Lung (tissue), 12 donors: ENCODE results near the gene SLC5A2. TPM values are rescaled to one million over a fixed set of nuclear protein-coding genes. Genes with fewer than 3 reads are reported as not detected.

Source experiments
- ATAC-seq: fragments of 200-7000 bp; cut with Tn5 transposase; one replicate; pipeline ENCODE4 v1.9.1; 2020; ENCODE audit warnings: moderate number of reproducible peaks; ENCODE audit not compliant: insufficient read depth, low FRiP score
- DNase-seq, 3 donors: peaks; one replicate each; pipeline ENCODE4 v3.0.0-alpha.2; 2013 to 2017
- H3K27ac ChIP-seq, 2 donors: one replicate each; pipeline ENCODE4 v1.5.1; 2013; ENCODE audit warnings: mild to moderate bottlenecking in 2 of 2, moderate library complexity in 2 of 2, control low read depth in 1 of 2, inconsistent platforms in 1 of 2, low read depth in 1 of 2, low read length in 1 of 2
- H3K27me3 ChIP-seq, 3 donors: one replicate each; pipeline ENCODE4 v1.5.1; 2013; ENCODE audit warnings: low read length in 2 of 3; ENCODE audit not compliant: control insufficient read depth in 3 of 3, insufficient read depth in 3 of 3
- H3K36me3 ChIP-seq, 4 donors: one replicate each; pipeline ENCODE4 v1.5.1; 2013; ENCODE audit warnings: low read length in 4 of 4, mild to moderate bottlenecking in 1 of 4, moderate library complexity in 1 of 4; ENCODE audit not compliant: control insufficient read depth in 4 of 4, insufficient read depth in 4 of 4
- H3K4me1 ChIP-seq, 5 donors: one replicate each; pipeline ENCODE4 v1.5.1; 2013; ENCODE audit warnings: low read length in 5 of 5, mild to moderate bottlenecking in 2 of 5, moderate library complexity in 1 of 5; ENCODE audit not compliant: control insufficient read depth in 5 of 5, insufficient read depth in 5 of 5
- H3K4me3 ChIP-seq: one replicate; pipeline ENCODE4 v1.5.1; 2013; ENCODE audit warnings: mild to moderate bottlenecking, control low read depth, moderate library complexity
- H3K9ac ChIP-seq, 2 donors: one replicate each; pipeline ENCODE4 v1.5.1; 2013; ENCODE audit warnings: low read length in 2 of 2, control low read depth in 1 of 2; ENCODE audit not compliant: insufficient read depth in 1 of 2
- H3K9me3 ChIP-seq, 4 donors: one replicate each; pipeline ENCODE4 v1.5.1; 2013; ENCODE audit warnings: low read length in 3 of 4, mild to moderate bottlenecking in 1 of 4, moderate library complexity in 1 of 4; ENCODE audit not compliant: control insufficient read depth in 4 of 4, insufficient read depth in 3 of 4
- CTCF ChIP-seq: IDR thresholded peaks from 2 replicates; pipeline ENCODE4 v1.5.1; 2012; ENCODE audit warnings: mild to moderate bottlenecking; ENCODE audit errors: control extremely low read depth, extremely low read depth
- WGBS, 2 donors: extraction: QIAGEN DNeasy Blood & Tissue Kit; methylation state at CpG; one replicate each; pipeline ENCODE4 v1.1.7; 2013; 5-methylcytosine and 5-hydroxymethylcytosine counted together
- polyA plus RNA-seq, 2 donors: library from polyadenylated mRNA; stranded (reverse); fragments of 200-250 nt; gene quantifications; one replicate each; pipeline ENCODE4 v1.2.1, GENCODE V29; 2013
- total RNA-seq, 2 donors: library from RNA; depleted of rRNA in 1 of 2; stranded (reverse); fragments of >200 nt in 1 of 2; gene quantifications; one replicate each; pipeline ENCODE4 v1.2.1, GENCODE V29; 2014 to 2021
- donor health status: control.
- donor health status: control.
- donor health status: Bipolar disorder and iron deficiency.
- donor health status: healthy.
- donor health status: DM: yes; HTN: yes; CAD: no.

The SLC5A2 gene
- total and polyA plus RNA-seq, 4 donors, result 0.85 to 3.1 (median 2.3) TPM

- DNase-seq, result peak; percentile 88 to 91 (median 89)
These were observed 10.8 kb upstream of the SLC5A2 start, which contains the start of gene TGFB1I1 for GRCh38 chr16:31471875-31472708. TSS of gene TGFB1I1 (plus strand) at chr16:31472152. CDS start at chr16:31472189, 37 bp downstream.

GRCh38 chr16:31472709-31473203 is 10.2 kb upstream of the SLC5A2 start:
- peak; percentile 95 to 96 (median 95) for DNase-seq
- no peaks in the 10 kb centered on the region for H3K9me3 ChIP-seq
- H3K4me1 ChIP-seq, result peaks cover 0 to 23% (median 8%) of the 10 kb centered on the region in 5 donors
- 38 to 45% methylated on average over 20 of the region's 20 CpGs for WGBS, 2 donors
- peak; percentile 81 for ATAC-seq
- H3K27ac ChIP-seq, result peak overlapping the region; percentile 84 to 85
- no peaks in the 10 kb centered on the region for H3K27me3 ChIP-seq
- peak overlapping the region; percentile 61 for H3K4me3 ChIP-seq
- peak; percentile 21 for TF ChIP-seq CTCF
- H3K36me3 ChIP-seq, result peaks cover 6 to 23% (median 14%) of the 10 kb centered on the region in 4 donors
- peak overlapping the region in 1 of 2 donors; percentile 67 for H3K9ac ChIP-seq

More at GRCh38 chr16:31471875-31472708, 10.8 kb upstream of the SLC5A2 start, which contains the start of gene TGFB1I1:
- Histone ChIP-seq H3K36me3 (peaks cover 6 to 21% (median 12%) of the 10 kb centered on the region in 4 donors), H3K27me3 (no peaks in the 10 kb centered on the region), H3K27ac (peak within 1 kb of the TSS; percentile 85), H3K4me3 (peak within 1 kb of the TSS; percentile 62), H3K4me1 (peaks cover 0 to 23% (median 8%) of the 10 kb centered on the region in 5 donors), H3K9me3 (no peaks in the 10 kb centered on the region), H3K9ac (peak within 1 kb of the TSS; percentile 82 to 89)
- WGBS, 2 donors, result 2% methylated on average over 34 to 63 of the region's 63 CpGs
- TF ChIP-seq CTCF, result no peak
- ATAC-seq, result peak; percentile 13

- DNase-seq, result no peak
- H3K36me3 ChIP-seq, result peaks cover 6 to 23% (median 16%) of the 10 kb centered on the region in 4 donors
- no peaks in the 10 kb centered on the region for H3K9me3 ChIP-seq
- no peak overlapping the region for H3K9ac ChIP-seq
- H3K4me1 ChIP-seq, result peaks cover 0 to 23% (median 8%) of the 10 kb centered on the region in 5 donors
- H3K4me3 ChIP-seq, result no peak overlapping the region
- 88 to 93% methylated on average over 17 of the region's 17 CpGs for WGBS, 2 donors
- H3K27me3 ChIP-seq, result no peaks in the 10 kb centered on the region
- H3K27ac ChIP-seq, result peak overlapping the region in 1 of 2 donors; percentile 13
- ATAC-seq, result no peak
- no peak for TF ChIP-seq CTCF
These were observed 9.5 kb upstream of the SLC5A2 start for GRCh38 chr16:31473264-31473984.
